Measurements from ENCODE around the gene LYRM7.

LYRM7 gene

GRCh38 chr5:131160134-131160533, 10.6 kb upstream of the LYRM7 start:
- H3K27ac ChIP-seq: no peak overlapping the region
- no peaks in the 10 kb centered on the region for H3K9me3 ChIP-seq
- TF ChIP-seq CTCF (IDR thresholded peaks at IDR 0.05): no peak
- H3K36me3 ChIP-seq: peaks cover 22% of the 10 kb centered on the region
- H3K4me3 ChIP-seq (ENCODE audit: low read depth in 1 of 2, low read length in 1 of 2): no peak overlapping the region
- H3K4me1 ChIP-seq (ENCODE audit: control insufficient read depth in 1 of 2, insufficient read depth in 1 of 2, low read depth in 1 of 2, low read length in 1 of 2): peaks cover 13 to 19% of the 10 kb centered on the region in 2 experiments
- no peaks in the 10 kb centered on the region for H3K27me3 ChIP-seq

GRCh38 chr5:131163276-131164119, 7.2 kb upstream of the LYRM7 start:
- Histone ChIP-seq H3K4me1 (ENCODE audit: control insufficient read depth in 1 of 2, insufficient read depth in 1 of 2, low read depth in 1 of 2, low read length in 1 of 2) (peaks cover 20 to 25% of the 10 kb centered on the region in 2 experiments), H3K36me3 (peaks cover 22% of the 10 kb centered on the region), H3K27me3 (no peaks in the 10 kb centered on the region), H3K4me3 (ENCODE audit: low read depth in 1 of 2, low read length in 1 of 2) (peak overlapping the region; percentile 79 to 93), H3K27ac (peak overlapping the region; percentile 91), H3K9me3 (no peaks in the 10 kb centered on the region)
- no peak for TF ChIP-seq CTCF (IDR thresholded peaks at IDR 0.05)

GRCh38 chr5:131164191-131165118, 6.3 kb upstream of the LYRM7 start:
- H3K9me3 ChIP-seq: no peaks in the 10 kb centered on the region
- peaks cover 20 to 25% of the 10 kb centered on the region in 2 experiments for H3K4me1 ChIP-seq (ENCODE audit: control insufficient read depth in 1 of 2, insufficient read depth in 1 of 2, low read depth in 1 of 2, low read length in 1 of 2)
- peak overlapping the region; percentile 91 for H3K27ac ChIP-seq

GRCh38 chr5:131165119-131165727, 5.5 kb upstream of the LYRM7 start, which contains the start of gene HINT1:
TSS of gene HINT1 (minus strand) at chr5:131165256. CDS start at chr5:131165205, 51 bp downstream.
- H3K4me3 ChIP-seq (ENCODE audit: low read depth in 1 of 2, low read length in 1 of 2): peak within 1 kb of the TSS; percentile 79 to 93
- TF ChIP-seq CTCF (IDR thresholded peaks at IDR 0.05): peak; percentile 41
- peak within 1 kb of the TSS; percentile 91 for H3K27ac ChIP-seq
- no peaks in the 10 kb centered on the region for H3K9me3 ChIP-seq
- H3K36me3 ChIP-seq: peaks cover 16% of the 10 kb centered on the region
- no peaks in the 10 kb centered on the region for H3K27me3 ChIP-seq
- H3K4me1 ChIP-seq (ENCODE audit: control insufficient read depth in 1 of 2, insufficient read depth in 1 of 2, low read depth in 1 of 2, low read length in 1 of 2): peaks cover 25 to 31% of the 10 kb centered on the region in 2 experiments

More at GRCh38 chr5:131164191-131165118, 6.3 kb upstream of the LYRM7 start:
- Histone ChIP-seq H3K36me3 (peaks cover 18% of the 10 kb centered on the region), H3K27me3 (no peaks in the 10 kb centered on the region), H3K4me3 (ENCODE audit: low read depth in 1 of 2, low read length in 1 of 2) (peak overlapping the region; percentile 79 to 93)
- no peak for TF ChIP-seq CTCF (IDR thresholded peaks at IDR 0.05)

- no peak for TF ChIP-seq CTCF (IDR thresholded peaks at IDR 0.05)
- Histone ChIP-seq H3K27me3 (no peaks in the 10 kb centered on the region), H3K27ac (no peak overlapping the region), H3K9me3 (no peaks in the 10 kb centered on the region), H3K36me3 (no peaks in the 10 kb centered on the region), H3K4me3 (ENCODE audit: low read depth in 1 of 2, low read length in 1 of 2) (no peak overlapping the region), H3K4me1 (ENCODE audit: control insufficient read depth in 1 of 2, insufficient read depth in 1 of 2, low read depth in 1 of 2, low read length in 1 of 2) (peaks cover 38 to 48% of the 10 kb centered on the region in 2 experiments)
Observed at GRCh38 chr5:131167615-131168014, 3.1 kb upstream of the LYRM7 start.

Data from neutrophil (primary cell).